ENCODE data around the gene ZDHHC14.

Gene ZDHHC14

GRCh38 chr6:157514659-157515496 is 133.9 kb downstream of the ZDHHC14 start:
- Histone ChIP-seq H3K4me1 (ENCODE audit: insufficient read depth, poor library complexity, severe bottlenecking) (no peaks in the 10 kb centered on the region), H3K9me3 (ENCODE audit: severe bottlenecking) (no peaks in the 10 kb centered on the region), H3K4me3 (ENCODE audit: severe bottlenecking) (no peak overlapping the region), H3K27ac (ENCODE audit: poor library complexity, severe bottlenecking) (no peak overlapping the region), H3K36me3 (ENCODE audit: low read depth) (no peaks in the 10 kb centered on the region), H3K27me3 (ENCODE audit: insufficient read depth, poor library complexity, severe bottlenecking) (no peaks in the 10 kb centered on the region)
- no peak for DNase-seq (ENCODE audit: low spot score)
- ATAC-seq (ENCODE audit: low read depth) = peak; percentile 88
- TF ChIP-seq CTCF (IDR thresholded peaks at IDR 0.05; ENCODE audit: poor library complexity, severe bottlenecking) = no peak

GRCh38 chr6:157516319-157517026 is 135.5 kb downstream of the ZDHHC14 start:
- ATAC-seq (ENCODE audit: low read depth) (no peak), DNase-seq (ENCODE audit: low spot score) (no peak)
- no peaks in the 10 kb centered on the region for H3K9me3 ChIP-seq (ENCODE audit: severe bottlenecking)
- no peak overlapping the region for H3K4me3 ChIP-seq (ENCODE audit: severe bottlenecking)
- no peaks in the 10 kb centered on the region for H3K4me1 ChIP-seq (ENCODE audit: insufficient read depth, poor library complexity, severe bottlenecking)
- H3K27me3 ChIP-seq (ENCODE audit: insufficient read depth, poor library complexity, severe bottlenecking) = no peaks in the 10 kb centered on the region
- TF ChIP-seq CTCF (IDR thresholded peaks at IDR 0.05; ENCODE audit: poor library complexity, severe bottlenecking) = no peak
- no peaks in the 10 kb centered on the region for H3K36me3 ChIP-seq (ENCODE audit: low read depth)
- no peak overlapping the region for H3K27ac ChIP-seq (ENCODE audit: poor library complexity, severe bottlenecking)

GRCh38 chr6:157517601-157518359 is 136.8 kb downstream of the ZDHHC14 start:
- Histone ChIP-seq H3K27me3 (ENCODE audit: insufficient read depth, poor library complexity, severe bottlenecking) (no peaks in the 10 kb centered on the region), H3K9me3 (ENCODE audit: severe bottlenecking) (no peaks in the 10 kb centered on the region), H3K4me3 (ENCODE audit: severe bottlenecking) (no peak overlapping the region), H3K4me1 (ENCODE audit: insufficient read depth, poor library complexity, severe bottlenecking) (no peaks in the 10 kb centered on the region), H3K36me3 (ENCODE audit: low read depth) (no peaks in the 10 kb centered on the region), H3K27ac (ENCODE audit: poor library complexity, severe bottlenecking) (no peak overlapping the region)
- TF ChIP-seq CTCF (IDR thresholded peaks at IDR 0.05; ENCODE audit: poor library complexity, severe bottlenecking) = no peak
- ATAC-seq (ENCODE audit: low read depth) (no peak), DNase-seq (ENCODE audit: low spot score) (no peak)

GRCh38 chr6:157518397-157519250 is 137.6 kb downstream of the ZDHHC14 start:
- Histone ChIP-seq H3K9me3 (ENCODE audit: severe bottlenecking) (no peaks in the 10 kb centered on the region), H3K36me3 (ENCODE audit: low read depth) (no peaks in the 10 kb centered on the region), H3K4me3 (ENCODE audit: severe bottlenecking) (no peak overlapping the region), H3K27me3 (ENCODE audit: insufficient read depth, poor library complexity, severe bottlenecking) (no peaks in the 10 kb centered on the region), H3K27ac (ENCODE audit: poor library complexity, severe bottlenecking) (no peak overlapping the region), H3K4me1 (ENCODE audit: insufficient read depth, poor library complexity, severe bottlenecking) (no peaks in the 10 kb centered on the region)
- TF ChIP-seq CTCF (IDR thresholded peaks at IDR 0.05; ENCODE audit: poor library complexity, severe bottlenecking) = no peak
- DNase-seq (ENCODE audit: low spot score) (no peak), ATAC-seq (ENCODE audit: low read depth) (no peak)
